ENCODE measurements around the gene TPM2.
"Not testable (repeated sequence)": the region's sequence is repeated elsewhere in the genome, so short reads cannot be mapped to it uniquely, and the experiment has no call there.

TPM2 gene

GRCh38 chr9:35653611-35654010, 36.1 kb downstream of the TPM2 start:
- DNase-seq (ENCODE audit: low read depth): no peak

- DNase-seq (ENCODE audit: low read depth): no peak
These were observed 36.9 kb downstream of the TPM2 start for GRCh38 chr9:35652829-35653209.

GRCh38 chr9:35651956-35652828, 37.5 kb downstream of the TPM2 start:
- no peak for DNase-seq (ENCODE audit: low read depth)

GRCh38 chr9:35650341-35651158, 39.2 kb downstream of the TPM2 start, which contains the start of gene SIT1:
TSS of gene SIT1 (minus strand) at chr9:35650931. CDS start at chr9:35650853, 78 bp downstream.
- no peak for DNase-seq (ENCODE audit: low read depth)

GRCh38 chr9:35649431-35650340, 40.0 kb downstream of the TPM2 start:
- DNase-seq (ENCODE audit: low read depth): no peak

- peak; percentile 82 for DNase-seq (ENCODE audit: low read depth)
These were observed 43.0 kb downstream of the TPM2 start for GRCh38 chr9:35646533-35647265.

- no peak for DNase-seq (ENCODE audit: low read depth)
These were observed 43.6 kb downstream of the TPM2 start for GRCh38 chr9:35646153-35646532.

GRCh38 chr9:35645736-35646135, 44.0 kb downstream of the TPM2 start:
- not testable (repeated sequence) for DNase-seq (ENCODE audit: low read depth)

GRCh38 chr9:35643046-35643445, 46.7 kb downstream of the TPM2 start:
- DNase-seq (ENCODE audit: low read depth): no peak

GRCh38 chr9:35641478-35641877, 48.2 kb downstream of the TPM2 start:
- DNase-seq (ENCODE audit: low read depth): not testable (repeated sequence)

- not testable (repeated sequence) for DNase-seq (ENCODE audit: low read depth)
These were observed 49.3 kb downstream of the TPM2 start for GRCh38 chr9:35640431-35640830.

GRCh38 chr9:35639631-35640030, 50.1 kb downstream of the TPM2 start:
- DNase-seq (ENCODE audit: low read depth): no peak

GRCh38 chr9:35639225-35639624, 50.5 kb downstream of the TPM2 start:
- not testable (repeated sequence) for DNase-seq (ENCODE audit: low read depth)

GRCh38 chr9:35638751-35639150, 51.0 kb downstream of the TPM2 start:
- not testable (repeated sequence) for DNase-seq (ENCODE audit: low read depth)

- DNase-seq (ENCODE audit: low read depth): not testable (repeated sequence)
These were observed 52.2 kb downstream of the TPM2 start for GRCh38 chr9:35637427-35637955.

GRCh38 chr9:35636877-35637246, 52.9 kb downstream of the TPM2 start:
- DNase-seq (ENCODE audit: low read depth): not testable (repeated sequence)

GRCh38 chr9:35636135-35636876, 53.4 kb downstream of the TPM2 start:
- DNase-seq (ENCODE audit: low read depth): no peak

- no peak for DNase-seq (ENCODE audit: low read depth)
These were observed 54.0 kb downstream of the TPM2 start for GRCh38 chr9:35635730-35636129.

Data from activated gamma-delta T cell treated with anti-CD3 and anti-CD28 coated beads, Interleukin-2, amount 50 U/mL, for 16 hours (primary cell).